NCI-H2107 (cell line): ENCODE measurements around the gene F2.
"Not testable (repeated sequence)": the region's sequence is repeated elsewhere in the genome, so short reads cannot be mapped to it uniquely, and the experiment has no call there.

Experiments
- DNase-seq: peaks from one replicate; lab custom pipeline; 2025; lab: John Stamatoyannopoulos, UW

Gene F2

GRCh38 chr11:46686886-46687795 is 31.9 kb upstream of the F2 start:
- DNase-seq, result no peak

GRCh38 chr11:46690702-46691101 is 28.3 kb upstream of the F2 start:
- no peak for DNase-seq

- no peak for DNase-seq
Measured at GRCh38 chr11:46692450-46692849, 26.6 kb upstream of the F2 start.

- DNase-seq, result no peak
Measured at GRCh38 chr11:46693597-46694012, 25.4 kb upstream of the F2 start.

- no peak for DNase-seq
Measured at GRCh38 chr11:46694072-46694471, 24.9 kb upstream of the F2 start.

- DNase-seq, result no peak
Measured at GRCh38 chr11:46694607-46695006, 24.4 kb upstream of the F2 start.

GRCh38 chr11:46695345-46696211 is 23.4 kb upstream of the F2 start:
- DNase-seq, result no peak

- DNase-seq, result no peak
Measured at GRCh38 chr11:46696212-46696558, 22.8 kb upstream of the F2 start.

- DNase-seq, result no peak
Measured at GRCh38 chr11:46697303-46697702, 21.7 kb upstream of the F2 start.

GRCh38 chr11:46697723-46698122 is 21.3 kb upstream of the F2 start:
- no peak for DNase-seq

- no peak for DNase-seq
Measured at GRCh38 chr11:46698597-46698996, 20.4 kb upstream of the F2 start.

GRCh38 chr11:46700241-46701077 is 18.6 kb upstream of the F2 start, which contains the start of the genes ARHGAP1 and ZNF408:
ARHGAP1 (minus strand) TSS chr11:46700619; CDS start chr11:46696107, 4,512 bp downstream.
ZNF408 (plus strand) TSS chr11:46701031; CDS start chr11:46701048, 17 bp downstream.
- peak; percentile 94 for DNase-seq

- DNase-seq, result no peak
Measured at GRCh38 chr11:46701078-46701654, 17.8 kb upstream of the F2 start.

- no peak for DNase-seq
Measured at GRCh38 chr11:46705070-46705688, 13.8 kb upstream of the F2 start.

- no peak for DNase-seq
Measured at GRCh38 chr11:46706886-46707285, 12.1 kb upstream of the F2 start.

- not testable (repeated sequence) for DNase-seq
Measured at GRCh38 chr11:46709351-46709750, 9.7 kb upstream of the F2 start.

- DNase-seq, result no peak
Measured at GRCh38 chr11:46710821-46711269, 8.2 kb upstream of the F2 start.

GRCh38 chr11:46711303-46711702 is 7.7 kb upstream of the F2 start:
- no peak for DNase-seq

- no peak for DNase-seq
Measured at GRCh38 chr11:46712874-46713576, 6.0 kb upstream of the F2 start.

GRCh38 chr11:46717825-46718154 is 1.2 kb upstream of the F2 start:
- DNase-seq, result not testable (repeated sequence)
